ENCODE data around the gene SEMA3F. TPM values are rescaled to one million over a fixed set of nuclear protein-coding genes. Genes with fewer than 3 reads are reported as not detected.

SEMA3F gene
- total RNA-seq, 4 donors from 2014 or later = 18.3 to 46.2 (median 33.8) TPM

- ATAC-seq (ENCODE audit: low FRiP score) = no peak
- DNase-seq (ENCODE audit: low spot score) = no peak
- TF ChIP-seq, protein P1, sequence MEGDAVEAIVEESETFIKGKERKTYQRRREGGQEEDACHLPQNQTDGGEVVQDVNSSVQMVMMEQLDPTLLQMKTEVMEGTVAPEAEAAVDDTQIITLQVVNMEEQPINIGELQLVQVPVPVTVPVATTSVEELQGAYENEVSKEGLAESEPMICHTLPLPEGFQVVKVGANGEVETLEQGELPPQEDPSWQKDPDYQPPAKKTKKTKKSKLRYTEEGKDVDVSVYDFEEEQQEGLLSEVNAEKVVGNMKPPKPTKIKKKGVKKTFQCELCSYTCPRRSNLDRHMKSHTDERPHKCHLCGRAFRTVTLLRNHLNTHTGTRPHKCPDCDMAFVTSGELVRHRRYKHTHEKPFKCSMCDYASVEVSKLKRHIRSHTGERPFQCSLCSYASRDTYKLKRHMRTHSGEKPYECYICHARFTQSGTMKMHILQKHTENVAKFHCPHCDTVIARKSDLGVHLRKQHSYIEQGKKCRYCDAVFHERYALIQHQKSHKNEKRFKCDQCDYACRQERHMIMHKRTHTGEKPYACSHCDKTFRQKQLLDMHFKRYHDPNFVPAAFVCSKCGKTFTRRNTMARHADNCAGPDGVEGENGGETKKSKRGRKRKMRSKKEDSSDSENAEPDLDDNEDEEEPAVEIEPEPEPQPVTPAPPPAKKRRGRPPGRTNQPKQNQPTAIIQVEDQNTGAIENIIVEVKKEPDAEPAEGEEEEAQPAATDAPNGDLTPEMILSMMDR (IDR thresholded peaks at IDR 0.05) = no peak
Observed at GRCh38 chr3:50133283-50133615, 21.9 kb upstream of the SEMA3F start.

GRCh38 chr3:50134367-50134766 is 20.8 kb upstream of the SEMA3F start:
- DNase-seq (ENCODE audit: low spot score) (no peak), ATAC-seq (ENCODE audit: low FRiP score) (no peak)
- TF ChIP-seq, protein P1 (IDR thresholded peaks at IDR 0.05) = no peak

GRCh38 chr3:50135964-50136363 is 19.2 kb upstream of the SEMA3F start:
- TF ChIP-seq, protein P1 (IDR thresholded peaks at IDR 0.05) = no peak
- DNase-seq (ENCODE audit: low spot score) (no peak), ATAC-seq (ENCODE audit: low FRiP score) (no peak)

- no peak for ATAC-seq (ENCODE audit: low FRiP score)
- TF ChIP-seq, protein P1 (IDR thresholded peaks at IDR 0.05) = no peak
- no peak for DNase-seq (ENCODE audit: low spot score)
Observed at GRCh38 chr3:50136714-50137405, 18.3 kb upstream of the SEMA3F start.

- ATAC-seq (ENCODE audit: low FRiP score) = no peak
- TF ChIP-seq, protein P1 (IDR thresholded peaks at IDR 0.05) = no peak
Observed at GRCh38 chr3:50137531-50137930, 17.6 kb upstream of the SEMA3F start.

DNA sequence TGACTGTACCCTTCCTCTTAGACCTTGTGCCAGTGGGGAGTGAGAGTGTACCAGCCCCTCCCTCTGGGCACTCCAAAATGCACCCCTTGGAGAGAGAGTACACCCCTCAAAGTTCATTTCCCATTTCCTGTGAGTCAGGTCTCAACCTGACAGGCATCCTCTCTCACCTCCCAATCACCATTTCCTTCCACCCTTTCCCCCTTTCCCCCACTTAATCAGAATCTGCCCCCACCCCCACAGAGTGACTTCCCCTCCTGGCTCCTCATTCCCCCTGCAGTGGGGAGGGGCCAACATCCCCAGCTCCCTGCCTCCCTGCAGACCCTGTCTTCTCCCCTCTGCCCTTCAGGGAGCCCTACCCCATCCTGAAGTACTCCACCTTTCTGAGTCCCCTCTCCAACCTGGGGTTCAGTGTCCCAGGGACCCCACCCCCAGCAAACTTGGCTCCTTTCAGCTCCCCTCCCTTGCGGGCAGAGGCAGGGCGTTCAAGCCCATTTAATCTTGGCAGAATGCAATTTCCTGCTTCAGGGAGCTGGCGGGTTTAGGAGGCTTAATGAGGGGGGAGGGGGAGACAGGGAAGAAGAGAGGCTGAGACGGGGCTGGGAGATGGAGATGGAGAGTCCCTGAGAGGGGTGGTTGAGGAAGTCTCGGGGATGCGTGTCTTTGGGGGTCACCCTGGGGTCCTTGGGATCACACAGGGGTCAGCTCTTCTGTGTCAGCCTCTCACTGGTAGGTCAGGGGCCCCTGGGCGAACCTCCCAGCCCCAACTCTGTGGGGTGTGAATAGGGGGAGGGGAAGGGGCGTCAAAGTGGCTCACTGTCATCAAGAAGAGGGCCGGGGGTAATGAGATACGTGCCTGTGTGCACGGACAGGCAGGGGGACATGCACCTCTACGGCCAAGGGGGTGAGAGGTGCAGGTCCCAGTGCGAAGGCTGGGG is 16.6 kb upstream of the SEMA3F start:
- ATAC-seq (ENCODE audit: low FRiP score) = no peak
- TF ChIP-seq, protein P1 (IDR thresholded peaks at IDR 0.05) = no peak

More at GRCh38 chr3:50137531-50137930, 17.6 kb upstream of the SEMA3F start:
- no peak for DNase-seq (ENCODE audit: low spot score)

More for the DNA sequence above, 16.6 kb upstream of the SEMA3F start:
- DNase-seq (ENCODE audit: low spot score) = no peak

Measured in omental fat pad (tissue), 4 donors.